IPS-18a (cell line): ENCODE measurements around the gene SLC4A5.
"Not testable (repeated sequence)": the region's sequence is repeated elsewhere in the genome, so short reads cannot be mapped to it uniquely, and the experiment has no call there.

Source experiments
- H3K27ac ChIP-seq: one replicate; pipeline ENCODE4 v1.5.1; 2013; ENCODE audit warnings: low read length
- H3K27me3 ChIP-seq: one replicate; pipeline ENCODE4 v1.6.1; 2013; ENCODE audit warnings: mild to moderate bottlenecking, low read length; ENCODE audit not compliant: control insufficient read depth, insufficient read depth
- H3K36me3 ChIP-seq: one replicate; pipeline ENCODE4 v1.6.1; 2013; ENCODE audit warnings: low read depth, low read length; ENCODE audit not compliant: control insufficient read depth
- H3K4me1 ChIP-seq: one replicate; pipeline ENCODE4 v1.6.1; 2013; ENCODE audit warnings: low read depth, low read length; ENCODE audit not compliant: control insufficient read depth
- H3K4me3 ChIP-seq: one replicate; pipeline ENCODE4 v1.5.1; 2013; ENCODE audit warnings: low read length
- H3K9ac ChIP-seq: one replicate; pipeline ENCODE4 v1.6.1; 2013; ENCODE audit warnings: mild to moderate bottlenecking, low read length, moderate library complexity
- H3K9me3 ChIP-seq: one replicate; pipeline ENCODE4 v1.6.1; 2013; ENCODE audit warnings: low read depth, low read length; ENCODE audit not compliant: control insufficient read depth

SLC4A5 gene

GRCh38 chr2:74366036-74366435 lies 22.8 kb upstream of the SLC4A5 start:
- Histone ChIP-seq H3K9me3 (no peaks in the 10 kb centered on the region), H3K4me3 (no peak overlapping the region), H3K4me1 (no peaks in the 10 kb centered on the region), H3K9ac (no peak overlapping the region), H3K27ac (no peak overlapping the region), H3K27me3 (no peaks in the 10 kb centered on the region), H3K36me3 (peaks cover 96% of the 10 kb centered on the region)

- Histone ChIP-seq H3K36me3 (peaks cover 96% of the 10 kb centered on the region), H3K27me3 (no peaks in the 10 kb centered on the region), H3K4me3 (no peak overlapping the region), H3K27ac (no peak overlapping the region), H3K9me3 (no peaks in the 10 kb centered on the region), H3K4me1 (no peaks in the 10 kb centered on the region), H3K9ac (no peak overlapping the region)
These were observed 21.6 kb upstream of the SLC4A5 start for GRCh38 chr2:74364533-74365505.

- Histone ChIP-seq H3K36me3 (peaks cover 83% of the 10 kb centered on the region), H3K9ac (no peak overlapping the region), H3K4me1 (no peaks in the 10 kb centered on the region), H3K9me3 (no peaks in the 10 kb centered on the region), H3K4me3 (no peak overlapping the region), H3K27me3 (no peaks in the 10 kb centered on the region), H3K27ac (no peak overlapping the region)
These were observed 18.1 kb upstream of the SLC4A5 start for GRCh38 chr2:74361327-74361726.

GRCh38 chr2:74357627-74358026 lies 14.4 kb upstream of the SLC4A5 start:
- no peak overlapping the region for H3K27ac ChIP-seq
- H3K9ac ChIP-seq: no peak overlapping the region
- no peaks in the 10 kb centered on the region for H3K9me3 ChIP-seq
- H3K4me3 ChIP-seq: no peak overlapping the region
- no peaks in the 10 kb centered on the region for H3K27me3 ChIP-seq
- no peaks in the 10 kb centered on the region for H3K4me1 ChIP-seq
- peaks cover 48% of the 10 kb centered on the region for H3K36me3 ChIP-seq

- Histone ChIP-seq H3K4me3 (no peak overlapping the region), H3K36me3 (no peaks in the 10 kb centered on the region), H3K4me1 (no peaks in the 10 kb centered on the region), H3K9me3 (no peaks in the 10 kb centered on the region), H3K27me3 (no peaks in the 10 kb centered on the region), H3K27ac (no peak overlapping the region), H3K9ac (no peak overlapping the region)
These were observed 6.7 kb upstream of the SLC4A5 start for GRCh38 chr2:74349889-74350288.

GRCh38 chr2:74347742-74348141 lies 4.5 kb upstream of the SLC4A5 start:
- no peaks in the 10 kb centered on the region for H3K4me1 ChIP-seq
- H3K9me3 ChIP-seq: no peaks in the 10 kb centered on the region
- H3K36me3 ChIP-seq: no peaks in the 10 kb centered on the region
- no peaks in the 10 kb centered on the region for H3K27me3 ChIP-seq
- H3K4me3 ChIP-seq: no peak overlapping the region
- no peak overlapping the region for H3K9ac ChIP-seq
- no peak overlapping the region for H3K27ac ChIP-seq

GRCh38 chr2:74347303-74347702 lies 4.1 kb upstream of the SLC4A5 start:
- no peak overlapping the region for H3K9ac ChIP-seq
- no peak overlapping the region for H3K27ac ChIP-seq
- H3K27me3 ChIP-seq: no peaks in the 10 kb centered on the region
- no peaks in the 10 kb centered on the region for H3K9me3 ChIP-seq
- no peaks in the 10 kb centered on the region for H3K36me3 ChIP-seq
- no peak overlapping the region for H3K4me3 ChIP-seq
- H3K4me1 ChIP-seq: no peaks in the 10 kb centered on the region

GRCh38 chr2:74345272-74345943 lies 2.2 kb upstream of the SLC4A5 start:
- no peaks in the 10 kb centered on the region for H3K9me3 ChIP-seq

GRCh38 chr2:74336227-74336626 lies 7.0 kb downstream of the SLC4A5 start:
- not testable (repeated sequence) for H3K4me1 ChIP-seq, H3K27me3 ChIP-seq, H3K9me3 ChIP-seq, H3K27ac ChIP-seq, H3K4me3 ChIP-seq, H3K36me3 ChIP-seq, H3K9ac ChIP-seq

More at GRCh38 chr2:74345272-74345943, 2.2 kb upstream of the SLC4A5 start:
- H3K9ac ChIP-seq: no peak overlapping the region
- no peaks in the 10 kb centered on the region for H3K27me3 ChIP-seq
- H3K36me3 ChIP-seq: no peaks in the 10 kb centered on the region
- H3K27ac ChIP-seq: no peak overlapping the region
- no peaks in the 10 kb centered on the region for H3K4me1 ChIP-seq
- no peak overlapping the region for H3K4me3 ChIP-seq

- H3K4me1 ChIP-seq: no peaks in the 10 kb centered on the region
These were observed 8.3 kb downstream of the SLC4A5 start for GRCh38 chr2:74334931-74335333.

GRCh38 chr2:74333896-74334586 lies 9.2 kb downstream of the SLC4A5 start:
- no peaks in the 10 kb centered on the region for H3K36me3 ChIP-seq
- H3K27ac ChIP-seq: no peak overlapping the region
- no peaks in the 10 kb centered on the region for H3K4me1 ChIP-seq
- H3K9ac ChIP-seq: no peak overlapping the region
- H3K4me3 ChIP-seq: no peak overlapping the region
- no peaks in the 10 kb centered on the region for H3K9me3 ChIP-seq
- no peaks in the 10 kb centered on the region for H3K27me3 ChIP-seq

More at GRCh38 chr2:74334931-74335333, 8.3 kb downstream of the SLC4A5 start:
- Histone ChIP-seq H3K36me3 (no peaks in the 10 kb centered on the region), H3K27me3 (no peaks in the 10 kb centered on the region), H3K9ac (no peak overlapping the region), H3K27ac (no peak overlapping the region), H3K9me3 (no peaks in the 10 kb centered on the region), H3K4me3 (no peak overlapping the region)
